ENCODE data around the gene ME3.

The ME3 gene

DNA sequence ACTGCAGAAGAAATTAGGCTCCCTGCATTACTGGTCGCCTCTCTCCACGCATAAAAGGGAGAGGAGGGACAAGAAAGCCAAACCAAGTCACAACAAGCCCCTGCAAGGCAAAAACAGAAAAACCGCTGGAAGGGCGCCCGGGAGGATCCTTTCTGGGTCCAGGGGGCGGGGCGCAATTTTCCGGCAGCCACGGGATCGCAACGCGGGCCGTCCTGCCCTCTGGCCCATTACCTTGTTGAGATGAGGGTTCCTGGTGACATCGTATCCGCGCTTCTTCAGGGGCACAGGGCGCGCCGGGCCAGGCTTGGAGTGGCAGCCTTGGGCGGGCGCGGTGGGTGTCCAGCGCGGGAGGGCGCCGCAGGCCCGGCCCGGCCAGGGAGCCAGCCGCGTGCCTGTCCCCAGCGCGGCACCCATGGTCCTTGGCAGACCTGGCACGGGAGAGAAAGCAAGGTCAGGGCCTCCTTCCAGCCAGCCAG lies 847 bp downstream of the ME3 start:
- Histone ChIP-seq H3K27me3 (no peaks in the 10 kb centered on the region), H3K4me1 (peaks cover 0 to 71% (median 44%) of the 10 kb centered on the region in 4 donors), H3K27ac (peak overlapping the region; percentile 98 to 100), H3K4me3 (peak overlapping the region; percentile 87 to 93), H3K9me3 (no peaks in the 10 kb centered on the region), H3K36me3 (no peaks in the 10 kb centered on the region)
- intact Hi-C loops (cut with DNase I; ENCODE audit: low total_unique reads), result loop anchor here (10.0 kb wide), 1 partner anchor 73 kb away; no protein-coding TSS in a partner anchor
- DNase-seq, result peak; percentile 75 to 89
- TF ChIP-seq, protein P1, sequence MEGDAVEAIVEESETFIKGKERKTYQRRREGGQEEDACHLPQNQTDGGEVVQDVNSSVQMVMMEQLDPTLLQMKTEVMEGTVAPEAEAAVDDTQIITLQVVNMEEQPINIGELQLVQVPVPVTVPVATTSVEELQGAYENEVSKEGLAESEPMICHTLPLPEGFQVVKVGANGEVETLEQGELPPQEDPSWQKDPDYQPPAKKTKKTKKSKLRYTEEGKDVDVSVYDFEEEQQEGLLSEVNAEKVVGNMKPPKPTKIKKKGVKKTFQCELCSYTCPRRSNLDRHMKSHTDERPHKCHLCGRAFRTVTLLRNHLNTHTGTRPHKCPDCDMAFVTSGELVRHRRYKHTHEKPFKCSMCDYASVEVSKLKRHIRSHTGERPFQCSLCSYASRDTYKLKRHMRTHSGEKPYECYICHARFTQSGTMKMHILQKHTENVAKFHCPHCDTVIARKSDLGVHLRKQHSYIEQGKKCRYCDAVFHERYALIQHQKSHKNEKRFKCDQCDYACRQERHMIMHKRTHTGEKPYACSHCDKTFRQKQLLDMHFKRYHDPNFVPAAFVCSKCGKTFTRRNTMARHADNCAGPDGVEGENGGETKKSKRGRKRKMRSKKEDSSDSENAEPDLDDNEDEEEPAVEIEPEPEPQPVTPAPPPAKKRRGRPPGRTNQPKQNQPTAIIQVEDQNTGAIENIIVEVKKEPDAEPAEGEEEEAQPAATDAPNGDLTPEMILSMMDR (IDR thresholded peaks at IDR 0.05), result no peak

DNA sequence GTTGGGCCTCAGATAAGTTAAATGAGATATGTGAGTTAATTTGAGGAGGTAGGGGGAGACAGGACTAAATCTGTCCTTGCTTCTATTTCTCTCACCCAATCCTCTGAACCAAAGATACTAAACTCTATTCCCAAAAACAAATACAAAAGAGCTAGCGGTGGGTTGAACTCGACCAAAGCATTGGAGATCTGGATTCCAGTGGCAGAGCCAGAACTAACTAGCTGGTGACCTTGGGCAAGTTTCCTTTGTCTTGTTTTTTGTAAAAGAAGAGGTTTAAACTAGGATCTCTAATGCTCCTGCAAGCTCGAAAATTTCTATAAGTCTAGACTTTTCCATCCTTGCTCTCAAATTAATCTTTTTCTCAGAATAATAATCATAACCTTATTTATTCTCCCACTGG lies 1.5 kb downstream of the ME3 start:
- no peaks in the 10 kb centered on the region for H3K9me3 ChIP-seq
- no peaks in the 10 kb centered on the region for H3K36me3 ChIP-seq
- H3K4me3 ChIP-seq, result peak overlapping the region; percentile 87 to 93
- intact Hi-C loops (cut with DNase I; ENCODE audit: low total_unique reads), result loop anchor here (10.0 kb wide), 1 partner anchor 74 kb away; no protein-coding TSS in a partner anchor
- DNase-seq, result no peak
- H3K27ac ChIP-seq, result peak overlapping the region; percentile 98 to 100
- TF ChIP-seq, protein P1 (IDR thresholded peaks at IDR 0.05), result no peak
- peaks cover 0 to 72% (median 39%) of the 10 kb centered on the region in 4 donors for H3K4me1 ChIP-seq
- no peaks in the 10 kb centered on the region for H3K27me3 ChIP-seq

DNA sequence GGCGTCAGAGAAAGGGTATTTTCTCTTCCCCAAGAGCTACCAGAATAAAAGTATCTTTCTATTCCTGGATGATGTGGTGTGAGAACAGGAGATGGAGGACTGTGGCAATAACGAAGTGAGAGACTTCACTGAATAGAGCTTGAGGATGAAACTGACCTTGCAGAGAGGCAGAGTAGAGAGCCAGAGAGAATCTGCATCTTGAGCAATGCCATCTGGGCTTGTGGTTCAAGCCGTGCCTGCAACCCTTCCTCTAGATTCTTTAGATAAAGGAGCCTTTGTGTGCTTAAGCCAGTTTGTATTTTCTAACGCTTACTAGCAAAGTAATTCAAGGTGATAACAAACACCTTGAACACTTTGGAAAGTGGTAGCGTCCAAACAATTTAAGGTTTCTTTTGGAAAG lies 2.2 kb downstream of the ME3 start:
- intact Hi-C loops (cut with DNase I; ENCODE audit: low total_unique reads), result loop anchor here (10.0 kb wide), 1 partner anchor 75 kb away; no protein-coding TSS in a partner anchor
- TF ChIP-seq, protein P1 (IDR thresholded peaks at IDR 0.05), result no peak
- H3K27ac ChIP-seq, result peak overlapping the region; percentile 98 to 100
- no peaks in the 10 kb centered on the region for H3K36me3 ChIP-seq
- no peaks in the 10 kb centered on the region for H3K9me3 ChIP-seq
- peaks cover 0 to 65% (median 37%) of the 10 kb centered on the region in 4 donors for H3K4me1 ChIP-seq
- H3K27me3 ChIP-seq, result no peaks in the 10 kb centered on the region
- peak overlapping the region; percentile 87 to 93 for H3K4me3 ChIP-seq
- no peak for DNase-seq

DNA sequence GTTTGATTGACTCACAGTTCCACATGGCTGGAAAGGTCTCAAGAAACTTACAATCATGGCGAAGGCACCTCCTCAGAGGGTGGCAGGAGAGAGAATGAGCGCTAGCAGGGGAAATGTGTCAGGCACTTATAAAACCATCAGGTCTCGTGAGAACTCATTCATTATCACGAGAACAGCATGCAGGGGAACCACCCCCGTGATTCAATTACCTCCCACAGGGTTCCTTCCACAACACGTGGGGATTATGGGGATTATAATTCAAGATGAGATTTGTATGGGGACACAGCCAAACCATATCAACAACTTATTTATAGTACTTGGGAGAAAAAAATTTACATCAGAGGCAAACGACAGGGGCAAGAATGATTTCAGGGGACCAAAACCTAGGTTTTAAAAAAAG lies 3.0 kb downstream of the ME3 start:
- no peaks in the 10 kb centered on the region for H3K36me3 ChIP-seq
- intact Hi-C loops (cut with DNase I; ENCODE audit: low total_unique reads), result no loop called here
- H3K27me3 ChIP-seq, result no peaks in the 10 kb centered on the region
- H3K4me1 ChIP-seq, result peaks cover 0 to 61% (median 31%) of the 10 kb centered on the region in 4 donors
- no peaks in the 10 kb centered on the region for H3K9me3 ChIP-seq
- no peak overlapping the region for H3K4me3 ChIP-seq
- TF ChIP-seq, protein P1 (IDR thresholded peaks at IDR 0.05), result no peak
- peak overlapping the region; percentile 98 to 100 for H3K27ac ChIP-seq
- DNase-seq, result no peak

DNA sequence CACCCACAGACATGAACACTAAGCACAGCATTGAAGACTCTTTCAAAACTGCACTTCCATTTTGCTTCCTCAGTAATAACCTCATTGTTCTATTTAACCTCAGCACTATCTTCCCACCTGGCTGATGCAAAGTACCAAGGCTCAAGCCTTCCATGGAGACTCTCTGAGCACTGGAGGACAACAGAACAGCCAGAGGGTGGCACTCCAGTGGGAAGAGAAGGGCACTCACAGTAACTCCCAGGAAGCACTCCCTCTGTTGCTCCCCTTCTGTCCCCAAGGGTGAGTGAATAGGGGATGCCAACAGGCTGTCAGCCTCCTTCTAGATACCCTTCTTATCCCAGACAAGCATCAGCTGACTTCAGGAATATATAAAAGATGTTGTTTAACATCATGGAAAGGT lies 3.5 kb downstream of the ME3 start:
- TF ChIP-seq, protein P1 (IDR thresholded peaks at IDR 0.05), result no peak
- intact Hi-C loops (cut with DNase I; ENCODE audit: low total_unique reads), result no loop called here
- peak overlapping the region; percentile 98 to 100 for H3K27ac ChIP-seq
- no peaks in the 10 kb centered on the region for H3K36me3 ChIP-seq
- no peak for DNase-seq
- peaks cover 0 to 61% (median 28%) of the 10 kb centered on the region in 4 donors for H3K4me1 ChIP-seq
- H3K4me3 ChIP-seq, result no peak overlapping the region
- H3K27me3 ChIP-seq, result no peaks in the 10 kb centered on the region
- H3K9me3 ChIP-seq, result no peaks in the 10 kb centered on the region
